Measurements from ENCODE around the gene GOPC.
A peak's percentile ranks its signal among the peaks of the same experiment; 100 is the strongest.
"Not testable (repeated sequence)": the region's sequence is repeated elsewhere in the genome, so short reads cannot be mapped to it uniquely, and the experiment has no call there.

The GOPC gene

GRCh38 chr6:117602151-117602898 lies at the start of gene GOPC:
Gene GOPC (minus strand): TSS chr6:117602511. CDS start chr6:117602288, 223 bp downstream.
- DNase-seq = peak; percentile 98

GRCh38 chr6:117651984-117652383 lies 49.7 kb upstream of the GOPC start:
- not testable (repeated sequence) for DNase-seq

GRCh38 chr6:117642976-117643375 lies 40.7 kb upstream of the GOPC start:
- no peak for DNase-seq

GRCh38 chr6:117637770-117638169 lies 35.5 kb upstream of the GOPC start:
- no peak for DNase-seq

GRCh38 chr6:117629119-117629660 lies 26.9 kb upstream of the GOPC start:
- DNase-seq = no peak

GRCh38 chr6:117627533-117627932 lies 25.2 kb upstream of the GOPC start:
- DNase-seq = no peak

- no peak for DNase-seq
These were observed 22.7 kb upstream of the GOPC start for GRCh38 chr6:117624869-117625481.

GRCh38 chr6:117619178-117619577 lies 16.9 kb upstream of the GOPC start:
- DNase-seq = no peak

GRCh38 chr6:117617210-117618035 lies 15.1 kb upstream of the GOPC start:
- DNase-seq = no peak

- DNase-seq = peak; percentile 80
These were observed 14.3 kb upstream of the GOPC start for GRCh38 chr6:117616391-117617209.

- no peak for DNase-seq
These were observed 13.6 kb upstream of the GOPC start for GRCh38 chr6:117615750-117616390.

GRCh38 chr6:117613920-117614560 lies 11.7 kb upstream of the GOPC start:
- DNase-seq = peak; percentile 19

- DNase-seq = no peak
These were observed 5.2 kb upstream of the GOPC start for GRCh38 chr6:117607511-117607910.

- peak; percentile 75 for DNase-seq
These were observed 3.0 kb upstream of the GOPC start for GRCh38 chr6:117605169-117605826.

- DNase-seq = no peak
These were observed 1.5 kb upstream of the GOPC start for GRCh38 chr6:117603821-117604220.

- DNase-seq = no peak
These were observed 733 bp upstream of the GOPC start for GRCh38 chr6:117602899-117603588.

- no peak for DNase-seq
These were observed 530 bp downstream of the GOPC start for GRCh38 chr6:117601811-117602150.

GRCh38 chr6:117600008-117600743 lies 2.1 kb downstream of the GOPC start:
- DNase-seq = no peak

GRCh38 chr6:117597755-117598154 lies 4.6 kb downstream of the GOPC start:
- no peak for DNase-seq

Measured in CD4-positive, alpha-beta T cell treated with Interleukin-17A for 1 hour (primary cell).